Transverse colon (tissue), 4 donors: ENCODE measurements around the gene RASAL2. TPM values are rescaled to one million over a fixed set of nuclear protein-coding genes. Genes with fewer than 3 reads are reported as not detected.

Source experiments
- DNase-seq: peaks from one replicate; pipeline ENCODE4 v3.0.0-alpha.2; 2019
- H3K27ac ChIP-seq, 4 donors: fragments of 200-600 bp; sonication (generic); 2 replicates each; pipeline ENCODE4 v1.5.1; 2016 to 2018; ENCODE audit warnings: inconsistent platforms in 4 of 4
- H3K27me3 ChIP-seq: fragments of 200-600 bp; sonication (generic); 2 replicates; pipeline ENCODE4 v1.5.1; 2017; ENCODE audit warnings: inconsistent platforms
- H3K36me3 ChIP-seq, 4 donors: fragments of 200-600 bp; sonication (generic); 2 replicates each; pipeline ENCODE4 v1.5.1; 2017 to 2019; ENCODE audit warnings: inconsistent platforms in 4 of 4
- H3K4me1 ChIP-seq, 4 donors: fragments of 200-600 bp; sonication (generic); 2 replicates each; pipeline ENCODE4 v1.5.1; 2017 to 2020; ENCODE audit warnings: inconsistent platforms in 4 of 4
- H3K4me3 ChIP-seq, 4 donors: fragments of 200-600 bp; sonication (generic); 1 replicate in 1 of 4; 2 replicates in 3 of 4; pipeline versions ENCODE4 v1.5.1 to v1.6.1; 2017 to 2019; ENCODE audit warnings: inconsistent platforms in 4 of 4
- H3K9me3 ChIP-seq, 2 donors: fragments of 200-600 bp; sonication (generic); 2 replicates each; pipeline ENCODE4 v1.5.1; 2017 to 2019; ENCODE audit warnings: inconsistent platforms in 2 of 2
- EP300 ChIP-seq: sonication (generic); formaldehyde crosslinking; IDR thresholded peaks from one replicate; pipeline ENCODE4 v1.6.1; 2017; ENCODE audit warnings: antibody characterized with exemption, low read depth
- POLR2A ChIP-seq: fragments of 450-650 bp; IDR thresholded peaks from one replicate; pipeline ENCODE4 v1.6.1; 2016; ENCODE audit warnings: antibody characterized with exemption, mild to moderate bottlenecking, moderate library complexity
- POLR2AphosphoS5 ChIP-seq, 3 donors: sonication (generic); formaldehyde crosslinking; IDR thresholded peaks; one replicate each; pipeline ENCODE4 v1.6.1; 2016; ENCODE audit warnings: antibody characterized with exemption in 3 of 3
- WGBS, 2 donors: methylation state at CpG; one replicate each; pipeline ENCODE4 v1.1.5; 2018; ENCODE audit warnings: low coverage in 1 of 2; 5-methylcytosine and 5-hydroxymethylcytosine counted together
- in situ Hi-C, 4 donors: fragments of 200-750 bp; cut with MboI; loops; one replicate each; pipeline versions ENCODE4 v1.15.0 to v1.15.1; 2017; ENCODE audit warnings: low sequenced_read_pairs in 3 of 4, low pct_ligation_motif_present in 1 of 4, low pct_unique_long_range_greater_than_20kb in 1 of 4
- intact Hi-C: fragments of 100-400 bp; cut with DNase I; formaldehyde crosslinking; loops from one replicate; pipeline ENCODE4 v1.15.1; 2023; ENCODE audit warnings: low total_unique reads
- total RNA-seq, 4 donors: library from RNA; depleted of rRNA; stranded (reverse); fragments of >200 nt; gene quantifications; one replicate each; pipeline ENCODE4 v1.1.0, GENCODE V29; 2016
- TF ChIP-seq, protein P1 (sequence below), 5 experiments: fragments of 200-600 bp in 3 of 5; fragments of 450-650 bp in 2 of 5; sonication (generic) in 3 of 5; IDR thresholded peaks; 1 replicate in 2 of 5; 2 replicates in 3 of 5; pipeline ENCODE4 v1.5.1; 2016 to 2017; ENCODE audit warnings: antibody characterized with exemption in 5 of 5, inconsistent platforms in 3 of 5, mild to moderate bottlenecking in 2 of 5, moderate library complexity in 1 of 5

Gene RASAL2
- total RNA-seq, 4 donors from 2014 or later = 13.1 to 26.1 (median 19.8) TPM

GRCh38 chr1:178506177-178506576 lies 412.3 kb downstream of the RASAL2 start:
- Histone ChIP-seq H3K27me3 (no peaks in the 10 kb centered on the region), H3K9me3 (no peaks in the 10 kb centered on the region), H3K4me1 (no peaks in the 10 kb centered on the region), H3K4me3 (no peak overlapping the region), H3K27ac (no peak overlapping the region), H3K36me3 (no peaks in the 10 kb centered on the region)
- no peak for DNase-seq
- intact Hi-C loops (loop anchor here (10.0 kb wide), 1 partner anchor 201 kb away; no protein-coding TSS in a partner anchor), in situ Hi-C loops (loop anchor here in 3 of 4 donors (10.0 kb wide), 2 partner anchors 201 to 211 kb away; no protein-coding TSS in a partner anchor)
- WGBS, 2 donors = 92% methylated on average over 6 of the region's 6 CpGs; no CpG with 5 or more reads in 1 of the 2 donors
- no peak for TF ChIP-seq POLR2A
- TF ChIP-seq, protein P1, sequence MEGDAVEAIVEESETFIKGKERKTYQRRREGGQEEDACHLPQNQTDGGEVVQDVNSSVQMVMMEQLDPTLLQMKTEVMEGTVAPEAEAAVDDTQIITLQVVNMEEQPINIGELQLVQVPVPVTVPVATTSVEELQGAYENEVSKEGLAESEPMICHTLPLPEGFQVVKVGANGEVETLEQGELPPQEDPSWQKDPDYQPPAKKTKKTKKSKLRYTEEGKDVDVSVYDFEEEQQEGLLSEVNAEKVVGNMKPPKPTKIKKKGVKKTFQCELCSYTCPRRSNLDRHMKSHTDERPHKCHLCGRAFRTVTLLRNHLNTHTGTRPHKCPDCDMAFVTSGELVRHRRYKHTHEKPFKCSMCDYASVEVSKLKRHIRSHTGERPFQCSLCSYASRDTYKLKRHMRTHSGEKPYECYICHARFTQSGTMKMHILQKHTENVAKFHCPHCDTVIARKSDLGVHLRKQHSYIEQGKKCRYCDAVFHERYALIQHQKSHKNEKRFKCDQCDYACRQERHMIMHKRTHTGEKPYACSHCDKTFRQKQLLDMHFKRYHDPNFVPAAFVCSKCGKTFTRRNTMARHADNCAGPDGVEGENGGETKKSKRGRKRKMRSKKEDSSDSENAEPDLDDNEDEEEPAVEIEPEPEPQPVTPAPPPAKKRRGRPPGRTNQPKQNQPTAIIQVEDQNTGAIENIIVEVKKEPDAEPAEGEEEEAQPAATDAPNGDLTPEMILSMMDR (IDR thresholded peaks at IDR 0.05) = no peak
- TF ChIP-seq POLR2AphosphoS5 (IDR thresholded peaks at IDR 0.05) = no peak
- no peak for TF ChIP-seq EP300

DNA sequence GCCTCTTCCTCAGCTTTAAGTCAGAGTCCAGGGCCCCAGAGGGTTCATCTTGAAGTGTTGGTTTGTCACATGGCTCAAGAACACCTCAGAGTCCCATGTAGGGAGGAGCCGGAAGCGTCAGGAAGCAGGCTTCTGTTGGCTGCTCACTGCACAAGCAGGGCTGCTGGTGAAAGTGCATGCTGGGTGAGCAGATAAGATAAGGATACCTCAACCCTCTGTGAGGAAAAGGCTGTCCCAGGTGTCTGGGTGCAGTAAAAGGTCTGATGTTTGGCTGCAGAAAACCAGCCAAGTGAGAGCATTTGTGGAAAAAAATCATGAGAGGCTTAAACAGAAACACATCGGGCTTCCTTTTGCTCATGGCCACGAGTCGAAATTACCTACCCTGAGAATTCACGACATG lies 412.8 kb downstream of the RASAL2 start:
- Histone ChIP-seq H3K27me3 (no peaks in the 10 kb centered on the region), H3K27ac (no peak overlapping the region), H3K36me3 (no peaks in the 10 kb centered on the region), H3K4me3 (no peak overlapping the region), H3K4me1 (no peaks in the 10 kb centered on the region), H3K9me3 (no peaks in the 10 kb centered on the region)
- no peak for TF ChIP-seq POLR2A
- TF ChIP-seq, protein P1 (IDR thresholded peaks at IDR 0.05) = no peak
- intact Hi-C loops (loop anchor here (10.0 kb wide), 1 partner anchor 202 kb away; no protein-coding TSS in a partner anchor), in situ Hi-C loops (loop anchor here in 3 of 4 donors (10.0 kb wide), 2 partner anchors 202 to 212 kb away; no protein-coding TSS in a partner anchor)
- DNase-seq = no peak
- WGBS, 2 donors = 63% methylated on average over 6 of the region's 6 CpGs; no CpG with 5 or more reads in 1 of the 2 donors

GRCh38 chr1:178509414-178510007 lies 415.6 kb downstream of the RASAL2 start:
- 81 to 90% methylated on average over 2 to 5 of the region's 5 CpGs for WGBS, 2 donors
- in situ Hi-C loops = loop anchor here in 3 of 4 donors (10.0 kb wide), 2 partner anchors 205 to 215 kb away; no protein-coding TSS in a partner anchor

GRCh38 chr1:178510155-178510554 lies 416.3 kb downstream of the RASAL2 start:
- TF ChIP-seq POLR2AphosphoS5 (IDR thresholded peaks at IDR 0.05) (no peak), EP300 (no peak), POLR2A (no peak)
- TF ChIP-seq, protein P1 (IDR thresholded peaks at IDR 0.05) = no peak
- intact Hi-C loops (no loop called here), in situ Hi-C loops (no loop called here)
- Histone ChIP-seq H3K9me3 (no peaks in the 10 kb centered on the region), H3K36me3 (no peaks in the 10 kb centered on the region), H3K4me3 (no peak overlapping the region), H3K27ac (no peak overlapping the region), H3K4me1 (peaks cover 0 to 3% (median 0%) of the 10 kb centered on the region in 4 donors), H3K27me3 (no peaks in the 10 kb centered on the region)
- no peak for DNase-seq
- 75 to 82% methylated on average over 1 to 4 of the region's 4 CpGs for WGBS, 2 donors

More at GRCh38 chr1:178509414-178510007, 415.6 kb downstream of the RASAL2 start:
- Histone ChIP-seq H3K9me3 (no peaks in the 10 kb centered on the region), H3K27ac (no peak overlapping the region), H3K36me3 (no peaks in the 10 kb centered on the region), H3K4me1 (peaks cover 0 to 3% (median 0%) of the 10 kb centered on the region in 4 donors), H3K27me3 (no peaks in the 10 kb centered on the region), H3K4me3 (no peak overlapping the region)
- TF ChIP-seq EP300 (no peak), POLR2AphosphoS5 (IDR thresholded peaks at IDR 0.05) (no peak), POLR2A (no peak)
- TF ChIP-seq, protein P1 (IDR thresholded peaks at IDR 0.05) = no peak
- intact Hi-C loops = loop anchor here (10.0 kb wide), 1 partner anchor 205 kb away; no protein-coding TSS in a partner anchor
- DNase-seq = no peak
